ENCODE measurements around the gene MYH9. TPM values are rescaled to one million over a fixed set of nuclear protein-coding genes. Genes with fewer than 3 reads are reported as not detected.

Gene MYH9
- total and polyA plus RNA-seq, 2 experiments from 2014 or later, result 58.4 to 233 TPM

- Histone ChIP-seq H3K79me2 (replicated peaks; ENCODE audit: insufficient read depth) (peaks cover 91% of the 10 kb centered on the region), H3K4me2 (no peak overlapping the region), H3K4me3 (no peak overlapping the region), H3K27me3 (ENCODE audit: insufficient read depth) (no peaks in the 10 kb centered on the region), H4K20me1 (replicated peaks; ENCODE audit: insufficient read depth) (peaks cover 36% of the 10 kb centered on the region), H3K36me3 (ENCODE audit: insufficient read depth) (peaks cover 10% of the 10 kb centered on the region; the same call in 1 of the 2 replicates), H3K4me1 (ENCODE audit: insufficient read depth) (peaks cover 31% of the 10 kb centered on the region), H3K27ac (ENCODE audit: low read depth) (no peak overlapping the region; the same call in 1 of the 2 replicates), H3K9me2 (ENCODE audit: insufficient read depth) (no peaks in the 10 kb centered on the region), H2AFZ (no peak overlapping the region), H3F3A (replicated peaks; ENCODE audit: low read depth) (0 out of 2 replicates have a peak, but pooled peaks cover 2% of the 10 kb centered on the region)
- no peak for DNase-seq (ENCODE audit: low spot score)
- Mint-ChIP-seq H3K36me3 (ENCODE audit: low read depth) (peaks cover 25% of the 10 kb centered on the region), H3K9me3 (no peaks in the 10 kb centered on the region), H3K4me1 (peaks cover 38% of the 10 kb centered on the region), H3K27me3 (ENCODE audit: insufficient read depth, low read depth, poor library complexity) (peaks cover 10% of the 10 kb centered on the region), H3K4me3 (no peak overlapping the region), H3K27ac (peak overlapping the region; percentile 40; the same call in 1 of the 2 replicates)
- no peak for ATAC-seq
- TF ChIP-seq, protein P1, sequence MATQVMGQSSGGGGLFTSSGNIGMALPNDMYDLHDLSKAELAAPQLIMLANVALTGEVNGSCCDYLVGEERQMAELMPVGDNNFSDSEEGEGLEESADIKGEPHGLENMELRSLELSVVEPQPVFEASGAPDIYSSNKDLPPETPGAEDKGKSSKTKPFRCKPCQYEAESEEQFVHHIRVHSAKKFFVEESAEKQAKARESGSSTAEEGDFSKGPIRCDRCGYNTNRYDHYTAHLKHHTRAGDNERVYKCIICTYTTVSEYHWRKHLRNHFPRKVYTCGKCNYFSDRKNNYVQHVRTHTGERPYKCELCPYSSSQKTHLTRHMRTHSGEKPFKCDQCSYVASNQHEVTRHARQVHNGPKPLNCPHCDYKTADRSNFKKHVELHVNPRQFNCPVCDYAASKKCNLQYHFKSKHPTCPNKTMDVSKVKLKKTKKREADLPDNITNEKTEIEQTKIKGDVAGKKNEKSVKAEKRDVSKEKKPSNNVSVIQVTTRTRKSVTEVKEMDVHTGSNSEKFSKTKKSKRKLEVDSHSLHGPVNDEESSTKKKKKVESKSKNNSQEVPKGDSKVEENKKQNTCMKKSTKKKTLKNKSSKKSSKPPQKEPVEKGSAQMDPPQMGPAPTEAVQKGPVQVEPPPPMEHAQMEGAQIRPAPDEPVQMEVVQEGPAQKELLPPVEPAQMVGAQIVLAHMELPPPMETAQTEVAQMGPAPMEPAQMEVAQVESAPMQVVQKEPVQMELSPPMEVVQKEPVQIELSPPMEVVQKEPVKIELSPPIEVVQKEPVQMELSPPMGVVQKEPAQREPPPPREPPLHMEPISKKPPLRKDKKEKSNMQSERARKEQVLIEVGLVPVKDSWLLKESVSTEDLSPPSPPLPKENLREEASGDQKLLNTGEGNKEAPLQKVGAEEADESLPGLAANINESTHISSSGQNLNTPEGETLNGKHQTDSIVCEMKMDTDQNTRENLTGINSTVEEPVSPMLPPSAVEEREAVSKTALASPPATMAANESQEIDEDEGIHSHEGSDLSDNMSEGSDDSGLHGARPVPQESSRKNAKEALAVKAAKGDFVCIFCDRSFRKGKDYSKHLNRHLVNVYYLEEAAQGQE (IDR thresholded peaks at IDR 0.05; ENCODE audit: unreplicated experiment), result no peak
- TF ChIP-seq ZNF331 (CRISPR knock-in tag; IDR thresholded peaks at IDR 0.05; ENCODE audit: low read depth), result no peak
- TF ChIP-seq STAT1 (IDR thresholded peaks at IDR 0.05; ENCODE audit: unreplicated experiment), result no peak
- TF ChIP-seq ETS1 (IDR thresholded peaks at IDR 0.05), result no peak
- no peak for TF ChIP-seq EZH2phosphoT487 (IDR thresholded peaks at IDR 0.05; ENCODE audit: unreplicated experiment)
- no peak for TF ChIP-seq ZNF114 (CRISPR knock-in tag; IDR thresholded peaks at IDR 0.05)
- no peak for TF ChIP-seq NANOG (IDR thresholded peaks at IDR 0.05; ENCODE audit: borderline replicate concordance)
- TF ChIP-seq, protein P2, sequence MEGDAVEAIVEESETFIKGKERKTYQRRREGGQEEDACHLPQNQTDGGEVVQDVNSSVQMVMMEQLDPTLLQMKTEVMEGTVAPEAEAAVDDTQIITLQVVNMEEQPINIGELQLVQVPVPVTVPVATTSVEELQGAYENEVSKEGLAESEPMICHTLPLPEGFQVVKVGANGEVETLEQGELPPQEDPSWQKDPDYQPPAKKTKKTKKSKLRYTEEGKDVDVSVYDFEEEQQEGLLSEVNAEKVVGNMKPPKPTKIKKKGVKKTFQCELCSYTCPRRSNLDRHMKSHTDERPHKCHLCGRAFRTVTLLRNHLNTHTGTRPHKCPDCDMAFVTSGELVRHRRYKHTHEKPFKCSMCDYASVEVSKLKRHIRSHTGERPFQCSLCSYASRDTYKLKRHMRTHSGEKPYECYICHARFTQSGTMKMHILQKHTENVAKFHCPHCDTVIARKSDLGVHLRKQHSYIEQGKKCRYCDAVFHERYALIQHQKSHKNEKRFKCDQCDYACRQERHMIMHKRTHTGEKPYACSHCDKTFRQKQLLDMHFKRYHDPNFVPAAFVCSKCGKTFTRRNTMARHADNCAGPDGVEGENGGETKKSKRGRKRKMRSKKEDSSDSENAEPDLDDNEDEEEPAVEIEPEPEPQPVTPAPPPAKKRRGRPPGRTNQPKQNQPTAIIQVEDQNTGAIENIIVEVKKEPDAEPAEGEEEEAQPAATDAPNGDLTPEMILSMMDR (conservative IDR thresholded peaks at IDR 0.05; ENCODE audit: low read depth in 2 of 2), result no peak
- TF ChIP-seq JUNB (IDR thresholded peaks at IDR 0.05; ENCODE audit: unreplicated experiment), result no peak
- no peak for TF ChIP-seq POLR2AphosphoS5 (IDR thresholded peaks at IDR 0.05; ENCODE audit: low read depth)
These were observed 39.0 kb downstream of the MYH9 start for GRCh38 chr22:36348760-36349159.
